Stimulated activated CD4-positive, alpha-beta T cell treated with anti-CD3 and anti-CD28 coated beads, Interleukin-12 subunit alpha, Interleukin-12 subunit beta, amount 100 ng/mL, for 48 hours (primary cell): ENCODE measurements around the gene MEF2C.

Experiments used
- DNase-seq, 3 donors: peaks; one replicate each; pipeline ENCODE4 v3.0.0-alpha.2; 2020; ENCODE audit warnings: low read depth in 2 of 3, low spot score in 1 of 3

Gene MEF2C

GRCh38 chr5:88691230-88691582 lies 191.8 kb downstream of the MEF2C start:
- no peak for DNase-seq

GRCh38 chr5:88690409-88691229 lies 192.4 kb downstream of the MEF2C start:
- DNase-seq = peak; percentile 41 to 62 (median 53)

GRCh38 chr5:88689668-88690408 lies 193.1 kb downstream of the MEF2C start:
- no peak for DNase-seq

- no peak for DNase-seq
Observed at GRCh38 chr5:88688984-88689667, 193.9 kb downstream of the MEF2C start.

- no peak for DNase-seq
Observed at GRCh38 chr5:88688156-88688983, 194.6 kb downstream of the MEF2C start.

- no peak for DNase-seq
Observed at GRCh38 chr5:88687373-88687911, 195.5 kb downstream of the MEF2C start.

- no peak for DNase-seq
Observed at GRCh38 chr5:88686726-88687125, 196.3 kb downstream of the MEF2C start.

GRCh38 chr5:88685591-88686541 lies 197.1 kb downstream of the MEF2C start:
- DNase-seq = no peak

GRCh38 chr5:88683506-88684135 lies 199.4 kb downstream of the MEF2C start:
- no peak for DNase-seq

- no peak for DNase-seq
Observed at GRCh38 chr5:88682881-88683361, 200.1 kb downstream of the MEF2C start.

- no peak for DNase-seq
Observed at GRCh38 chr5:88682131-88682530, 200.9 kb downstream of the MEF2C start.

GRCh38 chr5:88681211-88681803 lies 201.7 kb downstream of the MEF2C start:
- DNase-seq = no peak

GRCh38 chr5:88680253-88681132 lies 202.5 kb downstream of the MEF2C start:
- peak; percentile 64 to 82 (median 67) for DNase-seq

- no peak for DNase-seq
Observed at GRCh38 chr5:88679638-88680037, 203.3 kb downstream of the MEF2C start.

- DNase-seq = no peak
Observed at GRCh38 chr5:88678770-88679381, 204.1 kb downstream of the MEF2C start.

GRCh38 chr5:88677943-88678769 lies 204.8 kb downstream of the MEF2C start:
- DNase-seq = no peak
